ENCODE data around the gene CEP164.

DNA sequence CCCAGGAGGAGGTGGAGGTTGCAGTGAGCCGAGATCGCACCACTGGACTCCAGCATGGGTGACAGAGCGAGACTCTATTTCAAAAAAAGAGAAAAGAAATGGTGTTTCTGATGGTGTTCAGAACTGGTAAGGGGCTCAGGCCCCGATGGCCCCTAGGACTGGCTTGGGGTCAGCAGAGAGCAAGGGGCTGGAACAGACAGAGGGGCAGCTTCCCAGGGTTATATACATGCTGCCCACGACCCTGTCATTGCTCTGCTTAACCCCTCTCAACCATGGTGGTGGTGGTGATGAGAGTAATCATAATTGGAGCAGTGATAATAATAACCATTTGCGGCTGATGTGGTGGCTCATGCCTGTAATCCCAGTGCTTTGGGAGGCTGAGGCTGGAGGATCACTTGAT, 79.4 kb downstream of the CEP164 start:
- TF ChIP-seq, protein P1, sequence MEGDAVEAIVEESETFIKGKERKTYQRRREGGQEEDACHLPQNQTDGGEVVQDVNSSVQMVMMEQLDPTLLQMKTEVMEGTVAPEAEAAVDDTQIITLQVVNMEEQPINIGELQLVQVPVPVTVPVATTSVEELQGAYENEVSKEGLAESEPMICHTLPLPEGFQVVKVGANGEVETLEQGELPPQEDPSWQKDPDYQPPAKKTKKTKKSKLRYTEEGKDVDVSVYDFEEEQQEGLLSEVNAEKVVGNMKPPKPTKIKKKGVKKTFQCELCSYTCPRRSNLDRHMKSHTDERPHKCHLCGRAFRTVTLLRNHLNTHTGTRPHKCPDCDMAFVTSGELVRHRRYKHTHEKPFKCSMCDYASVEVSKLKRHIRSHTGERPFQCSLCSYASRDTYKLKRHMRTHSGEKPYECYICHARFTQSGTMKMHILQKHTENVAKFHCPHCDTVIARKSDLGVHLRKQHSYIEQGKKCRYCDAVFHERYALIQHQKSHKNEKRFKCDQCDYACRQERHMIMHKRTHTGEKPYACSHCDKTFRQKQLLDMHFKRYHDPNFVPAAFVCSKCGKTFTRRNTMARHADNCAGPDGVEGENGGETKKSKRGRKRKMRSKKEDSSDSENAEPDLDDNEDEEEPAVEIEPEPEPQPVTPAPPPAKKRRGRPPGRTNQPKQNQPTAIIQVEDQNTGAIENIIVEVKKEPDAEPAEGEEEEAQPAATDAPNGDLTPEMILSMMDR (conservative IDR thresholded peaks at IDR 0.05; ENCODE audit: low read depth, low read length) = no peak
- no peak for TF ChIP-seq EZH2 (IDR thresholded peaks at IDR 0.05; ENCODE audit: low read length, unreplicated experiment)
- no peak for TF ChIP-seq EZH2phosphoT487 (IDR thresholded peaks at IDR 0.05; ENCODE audit: borderline replicate concordance, low read length)

All from PC-3 (cell line).